Lower leg skin (tissue), 3 donors: ENCODE measurements around the gene MISP.

ENCODE experiments used
- CTCF ChIP-seq, 3 donors: fragments of 450-650 bp; IDR thresholded peaks; one replicate each; pipeline ENCODE4 v1.5.1; 2016; ENCODE audit warnings: antibody characterized with exemption in 3 of 3, mild to moderate bottlenecking in 3 of 3, moderate library complexity in 2 of 3
- POLR2A ChIP-seq, 2 donors: fragments of 450-650 bp; IDR thresholded peaks; one replicate each; pipeline ENCODE4 v1.6.1; 2016 to 2017; ENCODE audit warnings: antibody characterized with exemption in 2 of 2, mild to moderate bottlenecking in 1 of 2, moderate library complexity in 1 of 2

- TF ChIP-seq CTCF (IDR thresholded peaks at IDR 0.05): no peak
- TF ChIP-seq POLR2A (IDR thresholded peaks at IDR 0.05): no peak
These were observed 3.6 kb downstream of the MISP start for GRCh38 chr19:754530-754929.
